Stimulated activated CD8-positive, alpha-beta memory T cell treated with anti-CD3 and anti-CD28 coated beads, Interleukin-15, amount 100 ng/mL, for 1 hour (primary cell): ENCODE measurements around the gene CDC40.
"Not testable (repeated sequence)": the region's sequence is repeated elsewhere in the genome, so short reads cannot be mapped to it uniquely, and the experiment has no call there.

Source experiments
- DNase-seq: peaks from one replicate; pipeline ENCODE4 v3.0.0-alpha.2; 2020; ENCODE audit warnings: low read depth

The CDC40 gene

DNA sequence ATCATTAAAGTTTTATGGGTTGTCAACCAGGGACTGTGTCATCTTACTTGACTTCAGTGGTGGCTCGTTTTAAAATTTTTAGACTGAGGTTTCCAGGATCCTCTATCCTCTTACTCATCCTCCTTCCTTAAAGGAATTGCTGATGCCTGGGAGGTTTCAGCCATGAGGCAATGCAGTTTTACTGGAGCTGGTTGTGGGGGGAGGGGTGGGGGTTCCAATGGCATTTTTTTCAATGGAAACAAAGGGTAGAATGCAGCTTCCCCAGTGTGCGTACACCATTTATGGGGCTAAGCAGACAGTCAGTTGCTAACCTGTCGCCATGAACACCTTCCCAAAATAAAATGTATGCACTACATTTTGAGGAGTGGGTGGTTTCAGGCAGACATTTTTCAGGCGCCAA, 89.9 kb downstream of the CDC40 start:
- no peak for DNase-seq

DNA sequence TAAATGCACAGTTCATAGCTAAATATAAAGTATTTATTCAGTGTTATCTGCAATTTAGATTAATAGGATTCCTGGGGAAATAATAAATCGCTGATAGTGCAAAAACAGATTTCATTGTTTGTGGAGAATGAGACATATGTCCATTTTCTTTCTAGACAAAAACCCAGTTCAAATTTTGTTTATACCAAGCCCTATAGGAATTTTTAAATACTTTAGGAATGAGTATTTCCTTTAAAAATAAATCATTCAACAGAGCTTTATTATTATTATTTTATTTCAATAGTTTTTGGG, 91.5 kb downstream of the CDC40 start:
- DNase-seq = no peak

DNA sequence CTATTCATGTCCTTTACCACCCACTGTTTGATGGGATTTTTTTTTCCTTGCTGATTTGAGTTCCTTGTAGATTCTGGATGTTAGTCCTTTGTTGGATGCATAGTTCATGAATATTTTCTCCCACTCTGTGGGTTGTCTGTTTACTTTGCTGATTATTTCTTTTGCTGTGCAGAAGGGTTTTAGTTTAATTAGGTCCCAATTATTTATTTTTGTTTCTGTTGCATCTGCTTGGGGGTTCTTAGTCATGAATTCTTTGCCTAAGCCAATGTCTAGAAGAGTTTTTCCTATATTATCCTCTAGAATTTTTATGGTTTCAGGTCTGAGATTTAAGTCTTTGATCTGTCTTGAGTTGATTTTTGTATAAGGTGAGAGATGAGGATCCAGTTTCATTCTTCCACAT, 92.6 kb downstream of the CDC40 start:
- DNase-seq = not testable (repeated sequence)

DNA sequence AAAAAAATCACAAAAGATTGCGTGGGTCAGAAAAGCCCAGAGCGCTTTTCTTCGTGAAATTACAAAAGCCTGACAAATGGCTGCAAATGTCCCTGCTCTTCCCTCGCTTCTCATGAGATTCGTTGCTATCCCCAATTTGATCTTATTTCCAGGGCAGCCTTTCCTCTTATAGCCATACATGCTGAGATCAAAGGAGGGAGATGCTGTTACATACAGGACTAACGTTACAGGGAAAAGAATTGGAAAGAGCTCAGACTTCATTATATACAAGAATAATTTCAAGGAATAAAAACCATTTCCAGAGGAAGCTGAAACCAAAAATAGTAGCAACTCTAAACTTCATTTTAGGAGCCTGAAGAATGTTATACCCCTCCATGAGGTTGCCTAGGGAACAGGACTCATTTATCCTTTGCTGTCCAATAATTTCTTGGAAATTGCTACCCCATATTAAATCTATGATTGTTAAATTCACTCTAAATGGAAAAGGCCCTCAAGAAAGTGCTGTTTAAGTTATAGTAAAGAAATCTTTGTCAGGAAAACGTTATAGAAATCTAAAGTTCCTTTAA, 97.0 kb downstream of the CDC40 start:
- no peak for DNase-seq
